ENCODE results near the gene DDX39A. TPM values are rescaled to one million over a fixed set of nuclear protein-coding genes. Genes with fewer than 3 reads are reported as not detected.

The DDX39A gene
- total RNA-seq, 1 donor from 2014 or later, result 66.9 TPM

GRCh38 chr19:14446336-14447036 is 27.3 kb upstream of the DDX39A start:
- Mint-ChIP-seq H3K4me3 (ENCODE audit: low read depth) (no peak overlapping the region), H3K27me3 (no peaks in the 10 kb centered on the region), H3K36me3 (ENCODE audit: insufficient read depth) (peaks cover 37% of the 10 kb centered on the region), H3K9me3 (ENCODE audit: low read depth) (no peaks in the 10 kb centered on the region), H3K4me1 (ENCODE audit: low read depth) (no peaks in the 10 kb centered on the region), H3K27ac (no peak overlapping the region)
- no peak for TF ChIP-seq CTCF (IDR thresholded peaks at IDR 0.05; ENCODE audit: unreplicated experiment)
- DNase-seq (ENCODE audit: low spot score, unreplicated experiment), result no peak

GRCh38 chr19:14443632-14444216 is 24.6 kb upstream of the DDX39A start:
- peaks cover 25% of the 10 kb centered on the region for H3K36me3 Mint-ChIP-seq (ENCODE audit: insufficient read depth)
- no peak for TF ChIP-seq CTCF (IDR thresholded peaks at IDR 0.05; ENCODE audit: unreplicated experiment)
- no peaks in the 10 kb centered on the region for H3K27me3 Mint-ChIP-seq
- H3K27ac Mint-ChIP-seq, result no peak overlapping the region
- H3K4me1 Mint-ChIP-seq (ENCODE audit: low read depth), result peaks cover 3% of the 10 kb centered on the region
- H3K4me3 Mint-ChIP-seq (ENCODE audit: low read depth), result no peak overlapping the region
- DNase-seq (ENCODE audit: low spot score, unreplicated experiment), result no peak
- H3K9me3 Mint-ChIP-seq (ENCODE audit: low read depth), result no peaks in the 10 kb centered on the region

GRCh38 chr19:14442891-14443631 is 23.9 kb upstream of the DDX39A start:
- H3K27ac Mint-ChIP-seq, result peak overlapping the region; percentile 16
- DNase-seq (ENCODE audit: low spot score, unreplicated experiment), result no peak
- no peaks in the 10 kb centered on the region for H3K27me3 Mint-ChIP-seq
- no peak overlapping the region for H3K4me3 Mint-ChIP-seq (ENCODE audit: low read depth)
- TF ChIP-seq CTCF (IDR thresholded peaks at IDR 0.05; ENCODE audit: unreplicated experiment), result no peak
- H3K36me3 Mint-ChIP-seq (ENCODE audit: insufficient read depth), result peaks cover 22% of the 10 kb centered on the region
- H3K4me1 Mint-ChIP-seq (ENCODE audit: low read depth), result peaks cover 3% of the 10 kb centered on the region
- H3K9me3 Mint-ChIP-seq (ENCODE audit: low read depth), result no peaks in the 10 kb centered on the region

GRCh38 chr19:14441041-14441938 is 22.1 kb upstream of the DDX39A start:
- no peak for TF ChIP-seq CTCF (IDR thresholded peaks at IDR 0.05; ENCODE audit: unreplicated experiment)
- Mint-ChIP-seq H3K27ac (no peak overlapping the region), H3K4me3 (ENCODE audit: low read depth) (no peak overlapping the region), H3K9me3 (ENCODE audit: low read depth) (no peaks in the 10 kb centered on the region), H3K36me3 (ENCODE audit: insufficient read depth) (peaks cover 14% of the 10 kb centered on the region), H3K4me1 (ENCODE audit: low read depth) (peaks cover 3% of the 10 kb centered on the region), H3K27me3 (no peaks in the 10 kb centered on the region)
- DNase-seq (ENCODE audit: low spot score, unreplicated experiment), result no peak

GRCh38 chr19:14440049-14440448 is 20.9 kb upstream of the DDX39A start:
- H3K9me3 Mint-ChIP-seq (ENCODE audit: low read depth), result no peaks in the 10 kb centered on the region
- peaks cover 12% of the 10 kb centered on the region for H3K36me3 Mint-ChIP-seq (ENCODE audit: insufficient read depth)
- H3K4me3 Mint-ChIP-seq (ENCODE audit: low read depth), result no peak overlapping the region
- H3K27me3 Mint-ChIP-seq, result no peaks in the 10 kb centered on the region
- peaks cover 5% of the 10 kb centered on the region for H3K4me1 Mint-ChIP-seq (ENCODE audit: low read depth)
- H3K27ac Mint-ChIP-seq, result no peak overlapping the region
- no peak for TF ChIP-seq CTCF (IDR thresholded peaks at IDR 0.05; ENCODE audit: unreplicated experiment)
- no peak for DNase-seq (ENCODE audit: low spot score, unreplicated experiment)

Data from progenitor cell of endocrine pancreas (in vitro differentiated cells).